NCI-H128 (cell line): Measurements from ENCODE around the gene AIFM3.

ENCODE experiments used
- DNase-seq: peaks from one replicate; lab custom pipeline; 2025; ENCODE audit not compliant: unreplicated experiment; lab: John Stamatoyannopoulos, UW

Gene AIFM3

DNA sequence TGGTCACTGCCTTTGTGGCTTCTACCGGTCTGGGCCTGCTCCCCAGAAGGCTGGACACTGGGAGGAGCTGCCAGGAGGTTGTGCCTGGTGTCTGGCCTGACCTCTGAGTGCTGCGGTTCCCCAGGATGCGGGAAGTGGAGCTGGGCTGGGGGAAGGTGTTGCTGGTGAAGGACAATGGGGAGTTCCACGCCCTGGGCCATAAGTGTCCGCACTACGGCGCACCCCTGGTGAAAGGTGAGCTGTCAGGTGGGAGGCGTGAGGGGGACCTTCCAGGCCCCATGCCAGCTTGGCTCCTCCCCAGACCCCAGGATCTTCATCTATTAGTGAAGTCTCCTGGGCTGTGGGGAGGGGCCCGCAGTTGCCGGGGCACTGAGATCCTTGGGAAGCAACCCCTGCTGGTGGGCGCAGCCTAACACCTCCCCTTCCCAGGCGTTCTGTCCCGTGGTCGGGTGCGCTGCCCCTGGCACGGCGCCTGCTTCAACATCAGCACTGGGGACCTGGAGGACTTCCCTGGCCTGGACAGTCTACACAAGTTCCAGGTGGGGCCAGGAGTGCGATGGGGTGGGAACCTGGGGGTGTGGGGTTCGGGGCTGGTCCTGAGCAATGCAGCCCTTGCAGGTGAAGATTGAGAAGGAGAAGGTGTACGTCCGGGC, 6.7 kb downstream of the AIFM3 start:
- DNase-seq, result no peak

DNA sequence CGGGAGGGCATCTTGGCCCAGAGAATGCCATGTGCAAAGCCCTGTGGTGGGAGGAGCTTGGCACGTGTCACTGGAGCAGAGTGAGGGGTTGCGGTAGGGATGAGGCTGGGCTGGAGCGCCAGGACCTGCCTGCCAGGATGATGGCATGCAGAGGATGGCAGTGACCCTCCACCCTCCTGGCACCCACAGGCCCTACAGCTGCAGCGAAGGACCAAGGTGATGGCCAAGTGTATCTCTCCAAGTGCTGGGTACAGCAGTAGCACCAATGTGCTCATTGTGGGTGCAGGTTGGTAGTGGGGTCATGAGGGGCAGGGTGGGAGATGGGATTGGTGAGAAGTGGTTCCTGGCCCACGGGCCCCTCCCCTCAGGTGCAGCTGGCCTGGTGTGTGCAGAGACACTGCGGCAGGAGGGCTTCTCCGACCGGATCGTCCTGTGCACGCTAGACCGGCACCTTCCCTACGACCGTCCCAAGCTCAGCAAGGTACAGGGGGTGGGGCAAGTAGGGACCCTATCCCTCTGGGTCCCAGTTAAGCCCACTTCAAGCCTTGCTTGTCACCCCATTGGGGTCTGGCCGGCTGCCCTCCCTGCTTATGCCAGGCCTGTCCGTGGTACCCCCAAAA, 7.4 kb downstream of the AIFM3 start:
- DNase-seq, result no peak

DNA sequence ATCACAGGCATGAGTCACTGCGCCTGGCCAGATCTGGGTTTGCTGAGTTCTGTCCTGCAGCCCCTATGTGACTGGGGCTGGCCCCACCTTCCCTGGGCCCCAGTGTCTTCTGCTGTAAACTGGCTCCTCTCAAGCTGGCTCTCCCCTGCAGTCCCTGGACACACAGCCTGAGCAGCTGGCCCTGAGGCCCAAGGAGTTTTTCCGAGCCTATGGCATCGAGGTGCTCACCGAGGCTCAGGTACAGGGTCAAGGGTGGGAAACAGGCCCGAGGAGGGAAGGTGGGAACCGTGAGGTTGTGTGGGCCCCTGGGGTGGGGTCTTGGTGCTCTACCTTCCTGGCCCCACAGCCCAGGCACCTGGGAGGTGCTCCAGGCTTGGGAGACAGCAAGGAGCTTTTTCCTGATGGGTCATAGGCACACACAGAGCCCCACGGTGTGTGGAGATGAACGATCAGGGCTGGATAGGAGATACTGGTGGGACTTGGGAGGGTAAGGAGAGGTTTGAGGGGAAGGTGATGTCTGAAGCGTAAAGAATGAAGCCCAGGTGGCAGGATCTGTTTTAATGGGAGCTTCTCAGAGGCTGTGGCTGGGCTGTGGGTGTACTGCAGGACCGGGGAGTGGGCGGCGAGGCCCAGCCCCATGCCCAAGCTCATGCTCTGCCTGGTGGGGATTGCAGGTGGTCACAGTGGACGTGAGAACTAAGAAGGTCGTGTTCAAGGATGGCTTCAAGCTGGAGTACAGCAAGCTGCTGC, 8.7 kb downstream of the AIFM3 start:
- no peak for DNase-seq

DNA sequence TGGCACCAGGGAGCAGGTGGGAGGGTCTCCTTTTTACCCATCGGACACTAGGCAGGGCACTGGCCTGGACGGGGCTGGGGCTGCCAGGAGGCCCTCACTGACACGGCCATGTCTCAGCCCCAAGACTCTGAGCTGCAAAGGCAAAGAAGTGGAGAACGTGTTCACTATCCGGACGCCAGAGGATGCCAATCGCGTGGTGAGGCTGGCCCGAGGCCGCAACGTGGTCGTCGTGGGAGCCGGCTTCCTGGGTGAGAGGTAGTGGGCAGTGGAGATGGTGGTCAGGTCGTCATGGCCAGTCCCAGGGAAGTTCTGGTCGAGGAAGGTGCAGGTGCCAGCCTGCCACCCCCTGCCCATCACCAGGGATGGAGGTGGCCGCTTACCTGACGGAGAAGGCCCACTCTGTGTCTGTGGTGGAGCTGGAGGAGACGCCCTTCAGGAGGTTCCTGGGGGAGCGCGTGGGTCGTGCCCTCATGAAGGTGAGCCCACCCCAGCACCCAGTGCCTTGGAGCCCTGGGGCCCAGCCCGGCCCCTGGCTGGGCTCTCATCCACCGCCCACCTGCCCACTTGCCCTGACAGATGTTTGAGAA, 9.3 kb downstream of the AIFM3 start:
- DNase-seq, result no peak

DNA sequence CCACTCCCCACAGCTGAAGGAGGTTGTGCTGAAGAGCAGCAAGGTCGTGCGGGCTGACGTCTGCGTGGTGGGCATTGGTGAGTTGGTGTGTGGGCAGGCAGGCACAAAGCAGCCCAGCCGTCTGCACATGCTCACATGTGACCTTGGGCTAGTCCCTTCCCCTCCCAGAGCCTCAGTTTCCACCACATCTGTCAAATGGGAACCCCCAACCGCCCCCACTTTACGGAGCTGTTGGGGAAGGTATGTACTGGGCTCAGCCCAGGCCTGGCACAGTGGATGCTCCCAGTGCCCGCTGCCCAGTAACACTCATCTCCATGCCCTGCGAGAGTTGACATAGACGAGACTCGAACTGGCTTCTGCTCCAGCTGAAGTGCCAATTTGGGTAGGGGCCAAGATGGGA, 10.0 kb downstream of the AIFM3 start:
- DNase-seq, result no peak

DNA sequence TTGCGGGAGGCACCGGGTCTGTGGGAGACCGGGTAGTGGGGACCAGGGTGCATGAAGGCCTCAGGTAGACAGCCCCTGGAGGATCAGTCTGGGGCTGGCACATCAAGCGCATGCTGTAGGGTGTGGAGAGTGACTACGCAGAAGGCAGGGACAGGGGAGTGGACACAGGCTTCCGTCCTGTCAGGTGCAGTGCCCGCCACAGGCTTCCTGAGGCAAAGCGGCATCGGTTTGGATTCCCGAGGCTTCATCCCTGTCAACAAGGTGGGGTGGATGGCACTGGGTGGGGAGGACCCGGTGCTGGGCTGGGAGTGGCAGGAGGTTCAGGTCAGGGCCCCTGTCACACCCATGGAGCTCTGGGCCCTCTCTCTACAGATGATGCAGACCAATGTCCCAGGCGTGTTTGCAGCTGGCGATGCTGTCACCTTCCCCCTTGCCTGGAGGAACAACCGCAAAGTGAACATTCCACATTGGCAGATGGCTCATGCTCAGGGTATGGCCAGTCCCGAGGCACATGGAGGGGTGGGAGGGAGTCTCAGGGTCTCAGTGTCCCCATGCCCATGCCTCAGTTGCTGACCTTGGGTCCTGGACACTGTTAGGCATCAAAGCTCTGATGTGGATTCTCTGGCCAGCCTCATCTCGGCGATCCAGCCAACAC, 10.6 kb downstream of the AIFM3 start:
- no peak for DNase-seq

DNA sequence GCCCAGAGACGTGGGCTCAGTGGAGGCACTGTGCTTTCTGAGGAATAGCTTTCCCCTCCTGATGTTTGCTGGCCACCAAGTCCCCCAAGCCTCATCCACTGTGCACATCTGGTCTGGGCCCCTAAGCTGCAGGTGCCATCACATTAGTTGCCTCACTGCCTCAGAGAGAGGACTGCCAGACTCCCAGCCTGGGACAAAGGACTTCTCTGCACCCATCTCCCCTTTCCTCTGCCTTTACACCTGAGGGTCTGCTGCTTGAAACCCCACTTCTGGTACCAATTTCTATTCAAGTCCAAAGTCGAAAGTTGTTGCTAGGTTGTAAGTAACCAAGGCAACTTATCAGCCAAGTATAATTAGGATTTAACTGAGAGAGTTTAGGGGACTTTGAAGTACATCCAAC, 11.4 kb downstream of the AIFM3 start:
- no peak for DNase-seq

DNA sequence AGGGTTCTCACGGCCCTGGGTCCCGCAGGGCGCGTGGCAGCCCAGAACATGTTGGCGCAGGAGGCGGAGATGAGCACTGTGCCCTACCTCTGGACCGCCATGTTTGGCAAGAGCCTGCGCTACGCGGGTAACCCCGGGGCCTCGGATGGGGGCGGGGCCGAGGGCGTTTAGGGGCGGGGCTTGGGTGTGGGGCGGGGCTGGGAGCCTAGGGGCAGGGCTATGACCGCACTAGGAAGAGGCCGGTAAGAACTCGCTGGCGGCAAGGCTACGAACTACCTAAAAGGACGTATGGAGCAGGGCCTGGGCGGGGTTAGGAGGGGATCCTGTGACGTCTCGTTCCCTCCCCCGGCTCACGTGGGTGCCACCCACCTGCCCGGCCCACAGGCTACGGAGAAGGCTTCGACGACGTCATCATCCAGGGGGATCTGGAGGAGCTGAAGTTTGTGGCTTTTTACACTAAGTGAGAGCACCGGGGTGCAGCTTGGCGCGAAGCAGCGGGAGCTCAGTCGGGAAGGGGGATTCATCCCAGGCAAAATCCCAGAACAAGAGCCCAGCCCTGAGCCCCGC, 12.3 kb downstream of the AIFM3 start:
- DNase-seq, result no peak

DNA sequence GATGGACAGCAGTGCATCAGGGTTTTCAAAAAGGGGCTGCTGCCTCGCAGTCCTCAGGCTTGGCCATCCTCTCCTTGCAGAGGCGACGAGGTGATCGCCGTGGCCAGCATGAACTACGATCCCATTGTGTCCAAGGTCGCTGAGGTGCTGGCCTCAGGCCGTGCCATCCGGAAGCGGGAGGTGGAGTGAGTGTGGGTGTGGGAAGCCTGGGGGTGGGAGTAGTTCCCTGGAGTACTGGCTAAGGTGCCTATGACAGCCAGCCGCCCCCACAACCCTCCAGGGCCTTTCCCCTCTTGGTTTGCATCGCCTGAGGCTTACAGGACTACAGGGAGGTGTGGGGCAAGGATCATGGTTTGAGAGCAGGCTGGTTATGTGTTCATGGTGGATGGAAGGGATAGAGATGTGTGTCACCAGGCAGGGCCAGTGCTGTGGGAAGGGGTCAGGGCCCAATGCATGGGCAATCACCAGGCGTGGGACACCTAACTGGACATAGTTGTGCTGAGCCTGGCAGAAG, 12.9 kb downstream of the AIFM3 start:
- no peak for DNase-seq

DNA sequence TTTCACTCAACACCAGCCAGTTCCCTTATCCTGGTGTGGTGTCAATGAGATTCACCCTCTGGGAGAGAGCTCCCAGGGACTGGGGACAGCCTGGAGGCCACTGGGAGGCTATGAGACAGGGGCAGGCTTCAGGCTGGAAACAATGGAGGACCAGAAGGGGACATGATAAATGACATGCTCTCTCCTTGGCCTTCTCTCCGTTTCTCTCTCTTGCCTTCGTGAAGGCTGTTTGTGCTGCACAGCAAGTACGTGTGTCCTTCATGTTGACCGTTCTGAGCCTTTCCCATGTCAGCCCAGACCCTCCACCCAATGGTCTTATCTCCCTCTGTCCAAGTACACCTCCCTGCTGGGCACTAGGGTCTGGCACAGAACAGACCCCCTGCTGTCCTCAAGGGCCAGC, 13.5 kb downstream of the AIFM3 start:
- no peak for DNase-seq

DNA sequence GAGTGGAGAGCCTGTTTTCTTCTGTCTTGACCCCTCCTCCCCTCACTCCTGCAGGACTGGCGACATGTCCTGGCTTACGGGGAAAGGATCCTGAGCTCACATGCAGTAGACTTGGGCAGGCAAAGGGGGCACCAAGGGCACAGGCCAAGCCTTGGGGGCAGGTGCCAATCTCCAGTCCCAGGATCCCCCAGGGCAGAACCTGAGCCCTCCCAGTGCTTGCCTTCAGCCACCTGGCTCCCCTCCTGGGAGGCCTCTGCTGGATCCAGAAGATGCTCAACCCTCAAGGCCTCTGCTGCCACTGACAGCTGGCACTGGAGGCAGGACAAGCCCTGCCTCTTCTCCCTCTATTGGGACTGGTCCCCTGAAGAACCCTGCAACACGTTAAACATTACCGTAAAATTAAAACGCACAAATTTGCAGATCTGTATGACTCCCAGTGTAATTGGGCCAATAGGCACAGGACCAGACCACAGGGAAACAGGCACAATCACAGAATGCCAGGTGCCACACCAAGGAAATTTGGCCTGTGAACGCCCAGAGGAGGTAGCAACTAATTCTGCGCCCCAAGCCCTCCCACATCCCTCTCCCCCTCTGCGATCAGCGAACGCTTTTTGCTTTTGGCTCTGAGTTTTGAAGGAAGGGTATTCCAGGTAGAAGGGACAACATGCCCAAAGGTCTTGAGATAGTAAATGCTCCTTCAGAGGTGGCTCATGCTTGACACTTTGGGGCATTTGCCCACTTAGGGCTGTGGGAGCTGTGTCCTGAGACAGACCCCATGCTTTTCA, 14.1 kb downstream of the AIFM3 start:
- no peak for DNase-seq

DNA sequence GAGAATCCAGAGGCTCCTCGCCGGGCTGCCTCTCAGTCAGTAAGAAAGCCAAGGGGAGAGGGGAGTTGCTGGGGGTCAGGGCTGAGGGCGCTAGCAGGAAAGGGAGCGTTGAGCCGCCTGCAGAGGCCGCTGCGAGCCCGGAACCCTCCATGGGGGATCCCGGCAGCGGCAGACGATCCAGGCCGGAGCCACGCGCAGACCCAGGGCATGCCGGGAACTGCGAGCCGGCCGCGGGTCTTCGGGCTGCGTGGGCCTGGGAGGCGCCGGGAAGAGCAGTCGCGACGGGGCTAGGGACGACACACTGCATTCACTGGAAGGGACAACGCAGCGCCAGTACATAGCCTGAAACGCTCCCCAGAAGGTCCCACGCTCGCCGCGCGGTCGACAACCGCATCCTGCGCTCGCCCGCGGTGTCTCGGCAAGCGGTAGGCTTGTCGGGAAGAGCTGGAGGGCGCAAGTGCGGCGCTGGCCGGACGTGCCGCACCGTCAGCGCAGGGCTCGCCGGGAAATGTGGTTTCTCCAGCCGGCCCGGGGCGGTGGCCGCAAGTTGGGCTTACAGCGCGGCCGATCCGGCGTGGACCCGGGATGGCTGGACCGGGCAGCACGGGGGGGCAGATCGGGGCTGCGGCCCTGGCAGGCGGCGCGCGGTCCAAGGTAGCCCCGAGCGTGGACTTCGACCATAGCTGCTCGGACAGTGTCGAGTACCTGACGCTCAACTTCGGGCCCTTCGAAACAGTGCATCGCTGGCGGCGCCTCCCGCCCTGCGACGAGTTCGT, 14.9 kb downstream of the AIFM3 start, which contains the start of gene LZTR1:
LZTR1 (plus strand) TSS at position 511 of the 776 bp plus-strand sequence; CDS start at position 586, 75 bp downstream.
- peak; percentile 16 for DNase-seq

DNA sequence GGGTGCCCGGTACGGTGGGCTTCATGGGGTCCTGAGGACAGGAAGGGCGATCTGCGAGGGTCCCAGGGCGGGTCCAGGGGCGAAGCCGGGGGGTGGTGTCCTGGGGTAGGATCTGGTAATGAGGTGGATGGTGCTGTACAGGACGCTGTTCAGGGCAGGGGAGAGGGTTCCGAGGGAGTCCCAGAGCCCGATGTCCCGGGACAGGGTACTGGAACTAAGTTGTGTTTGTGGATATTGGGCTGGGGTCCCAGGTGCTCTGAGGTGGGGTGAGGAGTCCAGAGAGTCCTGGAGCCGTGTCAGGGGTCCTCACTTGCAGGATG, 15.5 kb downstream of the AIFM3 start:
- no peak for DNase-seq

DNA sequence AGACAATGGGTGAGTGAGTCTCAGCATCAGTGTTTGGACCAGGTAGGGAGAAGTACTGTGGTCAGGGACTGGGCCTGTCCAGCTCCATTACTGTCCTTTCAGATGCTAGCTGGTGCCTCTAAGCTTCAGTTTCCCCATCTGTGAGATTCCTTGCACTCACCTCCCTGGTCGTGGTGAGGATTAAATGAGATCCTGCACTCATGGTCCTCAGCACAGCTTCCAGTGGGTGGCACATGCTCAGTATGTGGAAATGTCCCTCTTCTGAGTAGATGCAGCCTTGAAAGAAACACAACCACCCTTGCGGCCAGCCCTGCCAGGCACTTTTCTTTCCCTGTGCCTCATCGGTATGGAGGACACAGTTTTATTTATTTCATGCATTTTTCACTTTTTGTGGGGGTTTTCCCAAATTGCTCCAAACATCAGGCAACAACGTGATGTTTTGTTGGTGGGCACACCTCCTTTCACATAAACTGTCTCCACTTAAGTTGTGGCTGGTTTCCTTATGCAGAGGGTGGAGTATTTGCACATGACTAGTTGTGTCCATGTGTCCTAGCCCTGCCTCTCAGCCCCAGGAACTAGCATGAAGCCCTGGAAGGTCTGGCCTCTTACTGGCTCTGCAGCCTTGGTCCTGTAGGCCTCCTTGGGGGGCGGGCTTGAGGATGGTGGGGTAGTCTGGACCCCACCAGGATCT, 16.2 kb downstream of the AIFM3 start:
- DNase-seq, result no peak

DNA sequence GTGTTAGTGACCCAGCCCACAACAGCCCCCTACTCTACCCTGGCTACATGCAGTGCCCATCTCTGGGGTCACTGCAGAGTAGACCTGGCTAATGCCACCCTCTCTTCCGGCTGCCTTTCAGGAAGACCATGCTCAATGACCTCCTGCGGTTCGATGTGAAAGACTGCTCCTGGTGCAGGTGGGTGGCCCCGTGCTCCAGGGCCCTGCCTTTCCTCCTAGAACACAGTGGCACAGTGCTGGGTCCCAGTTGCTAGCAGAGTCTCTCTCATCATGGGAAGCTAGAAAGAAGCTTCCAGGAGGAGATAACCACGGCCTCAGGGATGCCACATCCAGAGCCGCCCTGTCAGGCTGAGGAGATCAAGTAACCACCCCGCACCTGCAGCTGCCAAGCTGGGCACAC, 18.7 kb downstream of the AIFM3 start:
- DNase-seq, result no peak

DNA sequence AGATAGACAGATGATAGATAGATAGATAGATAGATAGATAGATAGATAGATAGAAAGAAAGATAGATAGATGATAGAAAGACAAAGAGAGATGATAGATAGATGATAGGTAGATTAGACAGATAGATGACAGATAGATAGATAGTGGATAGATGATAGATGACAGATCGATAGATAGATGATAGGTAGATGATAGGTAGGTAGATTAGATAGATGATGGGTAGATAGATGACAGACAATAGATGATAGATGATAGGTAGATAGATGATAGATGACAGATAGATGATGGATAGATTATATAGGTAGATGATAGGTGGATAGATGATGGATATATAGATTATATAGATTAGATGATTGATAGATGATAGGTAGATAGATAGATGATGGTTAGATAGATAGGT, 19.3 kb downstream of the AIFM3 start:
- no peak for DNase-seq

DNA sequence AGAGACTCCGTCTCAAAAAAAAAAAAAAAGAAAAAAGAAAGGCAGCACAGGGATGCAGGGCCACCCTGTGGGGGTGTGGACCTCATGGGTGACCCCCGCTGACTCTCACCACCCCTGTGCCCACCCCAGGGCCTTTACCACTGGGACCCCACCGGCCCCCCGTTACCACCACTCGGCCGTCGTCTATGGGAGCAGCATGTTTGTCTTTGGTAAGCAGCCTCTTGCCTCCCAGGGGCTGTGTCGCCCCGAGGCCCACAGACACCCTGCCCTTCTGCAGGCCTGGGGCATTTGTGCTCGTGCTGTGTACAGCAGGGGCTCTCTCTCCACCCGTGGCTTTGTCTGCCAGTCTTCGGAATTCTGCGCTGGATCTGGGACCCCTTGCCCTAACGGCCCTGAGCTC, 20.3 kb downstream of the AIFM3 start:
- DNase-seq, result no peak

DNA sequence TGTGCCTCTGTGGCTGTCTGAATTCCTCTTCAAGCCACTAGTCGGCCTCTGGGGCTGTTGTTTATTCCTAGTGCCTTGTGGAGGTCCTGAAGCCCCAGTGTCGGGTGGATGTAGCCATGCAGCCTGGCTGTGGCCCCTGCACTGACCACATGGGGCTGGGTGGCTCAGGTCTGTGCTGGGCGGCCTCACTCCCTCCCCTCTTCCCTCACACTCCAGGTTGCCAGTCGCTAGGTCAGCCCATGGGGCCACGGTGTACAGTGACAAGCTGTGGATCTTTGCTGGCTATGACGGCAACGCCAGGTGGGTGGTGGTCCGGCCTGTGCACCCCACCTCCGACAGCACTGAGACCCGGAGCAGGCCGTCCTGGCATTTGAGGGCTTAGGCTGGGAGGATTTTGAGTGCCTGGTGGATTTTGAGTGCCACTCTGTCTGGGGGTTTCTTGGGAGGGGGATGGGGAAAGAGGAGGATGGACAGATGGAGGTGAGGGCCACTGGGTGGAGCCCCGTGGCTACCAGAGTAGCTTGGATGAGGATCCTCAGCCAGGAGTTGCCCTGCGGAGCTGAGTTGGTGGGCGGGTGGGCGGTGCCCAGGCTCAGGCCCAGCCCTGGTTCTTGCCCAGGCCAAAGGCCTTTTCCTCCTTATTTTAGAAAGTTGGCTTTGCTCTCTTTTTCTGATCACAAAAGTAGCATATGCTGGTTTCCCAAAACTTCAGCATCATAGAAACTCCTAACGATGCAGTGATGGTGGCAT, 21.7 kb downstream of the AIFM3 start:
- DNase-seq, result no peak
